ENCODE measurements around the gene ZKSCAN5.

DNA sequence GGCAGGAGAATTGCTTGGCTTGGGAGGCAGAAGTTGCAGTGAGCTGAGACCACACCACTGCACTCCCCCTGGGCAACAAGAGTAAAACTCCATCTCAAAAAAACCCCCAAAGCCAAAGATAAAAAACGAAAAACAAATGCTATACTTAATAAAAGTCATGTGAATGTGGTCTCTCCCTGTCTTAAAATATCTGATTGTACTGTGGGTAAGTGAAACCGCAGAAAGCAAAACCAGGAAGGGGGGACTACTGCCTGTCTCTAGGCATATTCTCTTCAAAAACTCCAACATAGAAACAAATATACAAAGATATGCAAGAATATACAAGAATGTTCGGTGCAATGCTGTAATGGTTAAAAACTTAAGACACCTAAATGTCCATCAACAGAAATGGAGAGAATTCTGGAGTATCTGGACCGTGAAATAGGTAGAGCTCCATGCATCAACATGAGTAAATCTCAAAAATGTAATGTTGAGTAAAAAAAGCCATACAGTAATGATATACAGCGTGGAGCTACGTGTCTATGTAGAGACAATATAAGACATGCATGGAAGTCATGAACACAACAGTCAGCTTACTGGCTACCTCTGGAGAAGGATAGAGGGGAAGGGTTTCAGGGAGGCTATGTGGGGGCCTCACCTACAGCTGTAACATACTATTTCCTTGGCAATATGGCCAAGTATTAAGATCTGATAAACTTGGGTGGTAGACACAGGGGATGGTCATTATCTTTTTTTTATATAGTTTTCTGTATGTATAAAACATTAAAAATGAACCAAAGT is 6.5 kb upstream of the ZKSCAN5 start:
- no peak for TF ChIP-seq POLR2AphosphoS5 (IDR thresholded peaks at IDR 0.05; ENCODE audit: insufficient read depth, low read depth, low read length)
- TF ChIP-seq, protein P1, sequence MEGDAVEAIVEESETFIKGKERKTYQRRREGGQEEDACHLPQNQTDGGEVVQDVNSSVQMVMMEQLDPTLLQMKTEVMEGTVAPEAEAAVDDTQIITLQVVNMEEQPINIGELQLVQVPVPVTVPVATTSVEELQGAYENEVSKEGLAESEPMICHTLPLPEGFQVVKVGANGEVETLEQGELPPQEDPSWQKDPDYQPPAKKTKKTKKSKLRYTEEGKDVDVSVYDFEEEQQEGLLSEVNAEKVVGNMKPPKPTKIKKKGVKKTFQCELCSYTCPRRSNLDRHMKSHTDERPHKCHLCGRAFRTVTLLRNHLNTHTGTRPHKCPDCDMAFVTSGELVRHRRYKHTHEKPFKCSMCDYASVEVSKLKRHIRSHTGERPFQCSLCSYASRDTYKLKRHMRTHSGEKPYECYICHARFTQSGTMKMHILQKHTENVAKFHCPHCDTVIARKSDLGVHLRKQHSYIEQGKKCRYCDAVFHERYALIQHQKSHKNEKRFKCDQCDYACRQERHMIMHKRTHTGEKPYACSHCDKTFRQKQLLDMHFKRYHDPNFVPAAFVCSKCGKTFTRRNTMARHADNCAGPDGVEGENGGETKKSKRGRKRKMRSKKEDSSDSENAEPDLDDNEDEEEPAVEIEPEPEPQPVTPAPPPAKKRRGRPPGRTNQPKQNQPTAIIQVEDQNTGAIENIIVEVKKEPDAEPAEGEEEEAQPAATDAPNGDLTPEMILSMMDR (IDR thresholded peaks at IDR 0.05; ENCODE audit: extremely low read depth in 1 of 2, insufficient read depth in 1 of 2, low read depth in 1 of 2, low read length in 2 of 2): no peak
- TF ChIP-seq, protein P2, sequence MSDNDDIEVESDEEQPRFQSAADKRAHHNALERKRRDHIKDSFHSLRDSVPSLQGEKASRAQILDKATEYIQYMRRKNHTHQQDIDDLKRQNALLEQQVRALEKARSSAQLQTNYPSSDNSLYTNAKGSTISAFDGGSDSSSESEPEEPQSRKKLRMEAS (IDR thresholded peaks at IDR 0.05; ENCODE audit: insufficient read depth, insufficient read length): no peak

Measured in endothelial cell of umbilical vein (primary cell).